Activated naive CD8-positive, alpha-beta T cell treated with anti-CD3 and anti-CD28 coated beads, Interleukin-2, amount 50 U/mL, for 24 hours (primary cell): ENCODE measurements around the gene NLRP11.

Source experiments
- ATAC-seq: fragments of 150-1000 bp; cut with Tn5 transposase; one replicate; pipeline ENCODE4 v1.10.0; 2021
- DNase-seq: peaks from one replicate; pipeline ENCODE4 v3.0.0; 2021
- H3K27ac Mint-ChIP-seq: one replicate; pipeline ENCODE4 v1.8.0; 2021; ENCODE audit warnings: mild to moderate bottlenecking, mixed read lengths
- H3K27me3 Mint-ChIP-seq: one replicate; pipeline ENCODE4 v1.8.0; 2021; ENCODE audit warnings: mixed read lengths
- H3K36me3 Mint-ChIP-seq: one replicate; pipeline ENCODE4 v1.8.0; 2021; ENCODE audit warnings: low read depth, mixed read lengths
- H3K4me1 Mint-ChIP-seq: one replicate; pipeline ENCODE4 v1.8.0; 2021; ENCODE audit warnings: mixed read lengths
- H3K4me3 Mint-ChIP-seq: one replicate; pipeline ENCODE4 v1.8.0; 2021; ENCODE audit warnings: mild to moderate bottlenecking, moderate library complexity, mixed read lengths
- H3K9me3 Mint-ChIP-seq: one replicate; pipeline ENCODE4 v1.8.0; 2021; ENCODE audit warnings: mixed read lengths

Gene NLRP11

DNA sequence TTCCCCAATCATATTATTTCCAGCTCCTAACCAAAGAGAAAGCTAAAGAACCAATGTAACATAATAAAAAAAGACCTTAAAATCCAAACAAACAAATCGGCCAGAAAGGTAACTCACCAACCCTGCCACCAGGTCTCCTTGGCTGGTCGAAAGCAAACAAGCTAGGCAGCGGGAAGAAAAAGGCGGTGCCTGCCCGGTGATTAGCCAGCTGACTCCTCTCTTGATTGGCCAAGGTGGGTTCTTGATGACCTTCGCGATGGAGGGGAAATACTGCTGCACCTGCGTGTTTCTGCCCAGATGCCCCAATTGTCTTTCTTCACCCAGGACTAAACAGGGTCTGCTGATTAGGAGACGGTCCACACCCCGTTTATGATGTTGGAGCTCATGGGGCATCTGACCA is at the start of gene NLRP11:
TSS of gene NLRP11 (minus strand) at position 154 of the 400 bp plus-strand sequence. CDS start 13,825 bp downstream, outside the sequence.
- Mint-ChIP-seq H3K27me3 (peaks cover 1% of the 10 kb centered on the region), H3K27ac (no peak within 1 kb of the TSS), H3K4me1 (no peaks in the 10 kb centered on the region), H3K36me3 (peaks cover 1% of the 10 kb centered on the region), H3K4me3 (no peak within 1 kb of the TSS), H3K9me3 (peaks cover 10% of the 10 kb centered on the region)
- ATAC-seq = no peak
- no peak for DNase-seq

DNA sequence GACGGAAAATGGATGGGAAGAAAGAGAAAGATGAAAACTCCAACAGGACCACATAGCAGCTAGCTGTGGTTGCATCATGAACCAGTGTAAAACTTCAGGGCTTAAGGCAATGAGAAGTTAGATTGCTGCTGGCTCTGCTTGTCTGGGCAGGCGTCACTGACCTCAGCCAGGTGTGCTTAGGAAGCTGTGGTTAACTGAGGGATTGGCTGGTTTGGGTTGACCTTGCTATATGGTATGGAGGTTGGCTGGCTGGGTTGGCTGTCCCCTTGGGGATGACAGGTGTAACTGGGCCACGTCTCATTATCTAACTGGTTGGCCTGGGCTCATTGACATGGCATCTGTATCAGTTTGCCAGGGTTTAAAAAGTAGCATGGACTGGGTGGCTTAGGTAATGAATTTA is 45.4 kb upstream of the NLRP11 start:
- no peak overlapping the region for H3K4me3 Mint-ChIP-seq
- ATAC-seq = no peak
- no peaks in the 10 kb centered on the region for H3K36me3 Mint-ChIP-seq
- H3K27me3 Mint-ChIP-seq = no peaks in the 10 kb centered on the region
- no peak overlapping the region for H3K27ac Mint-ChIP-seq
- peaks cover 34% of the 10 kb centered on the region for H3K9me3 Mint-ChIP-seq
- DNase-seq = no peak
- H3K4me1 Mint-ChIP-seq = no peaks in the 10 kb centered on the region

DNA sequence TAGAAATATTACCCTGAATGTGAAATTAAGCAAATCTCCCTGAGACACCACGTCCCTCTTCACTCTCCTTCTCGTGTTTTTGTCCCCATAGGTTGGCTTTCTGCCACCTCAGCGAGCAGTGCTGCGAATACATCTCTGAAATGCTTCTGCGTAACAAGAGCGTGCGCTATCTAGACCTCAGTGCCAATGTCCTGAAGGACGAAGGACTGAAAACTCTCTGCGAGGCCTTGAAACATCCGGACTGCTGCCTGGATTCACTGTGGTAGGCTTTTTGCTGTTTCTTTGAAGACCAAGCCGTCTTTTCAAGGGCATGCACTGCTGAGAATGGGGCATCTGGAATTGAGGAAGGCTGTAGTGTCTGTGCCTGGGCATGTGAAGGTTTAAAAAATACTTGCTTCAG is 38.9 kb upstream of the NLRP11 start:
- H3K27me3 Mint-ChIP-seq = peaks cover 8% of the 10 kb centered on the region
- no peaks in the 10 kb centered on the region for H3K4me1 Mint-ChIP-seq
- peaks cover 39% of the 10 kb centered on the region for H3K9me3 Mint-ChIP-seq
- H3K36me3 Mint-ChIP-seq = no peaks in the 10 kb centered on the region
- ATAC-seq (no peak), DNase-seq (no peak)
- H3K27ac Mint-ChIP-seq = no peak overlapping the region
- no peak overlapping the region for H3K4me3 Mint-ChIP-seq

DNA sequence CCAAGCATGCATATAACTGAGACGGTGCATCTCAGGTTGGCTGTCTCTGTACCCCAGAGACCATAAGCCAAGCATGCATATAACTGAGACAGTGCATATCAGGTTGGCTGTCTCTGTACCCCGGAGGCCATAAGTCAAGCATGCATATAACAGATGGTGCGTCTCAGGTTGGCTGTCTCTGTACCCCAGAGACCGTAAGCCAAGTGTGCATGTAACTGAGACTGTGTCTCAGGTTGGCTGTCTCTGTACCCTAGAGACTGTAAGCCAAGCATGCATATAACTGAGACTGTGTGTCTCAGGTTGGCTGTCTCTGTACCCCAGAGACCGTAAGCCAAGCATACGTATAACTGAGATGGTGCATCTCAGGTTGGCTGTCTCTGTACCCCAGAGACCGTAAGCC is 35.3 kb upstream of the NLRP11 start:
- no peaks in the 10 kb centered on the region for H3K36me3 Mint-ChIP-seq
- H3K4me1 Mint-ChIP-seq = no peaks in the 10 kb centered on the region
- H3K27ac Mint-ChIP-seq = no peak overlapping the region
- peaks cover 34% of the 10 kb centered on the region for H3K9me3 Mint-ChIP-seq
- H3K4me3 Mint-ChIP-seq = no peak overlapping the region
- ATAC-seq = no peak
- H3K27me3 Mint-ChIP-seq = peaks cover 8% of the 10 kb centered on the region
- no peak for DNase-seq

DNA sequence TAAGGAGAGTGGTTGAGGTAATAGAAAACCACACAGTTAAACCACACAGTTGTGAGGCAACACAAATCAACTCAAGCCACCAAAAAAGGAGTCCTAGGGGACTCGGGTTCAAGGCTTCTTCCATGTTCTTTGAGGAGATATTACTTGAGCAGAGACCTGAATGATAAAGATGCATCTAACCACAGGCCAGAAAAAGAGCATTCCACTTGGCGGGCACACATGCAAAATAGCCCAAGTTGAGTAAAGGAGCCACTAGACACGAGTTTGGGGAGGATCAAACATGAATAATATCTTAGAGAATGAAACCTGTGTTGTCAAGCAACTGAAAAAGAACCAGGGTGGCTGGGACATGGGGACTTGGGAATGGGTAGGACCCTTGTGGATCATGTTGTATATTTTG is 34.7 kb upstream of the NLRP11 start:
- no peaks in the 10 kb centered on the region for H3K4me1 Mint-ChIP-seq
- no peak overlapping the region for H3K4me3 Mint-ChIP-seq
- H3K27me3 Mint-ChIP-seq = peaks cover 8% of the 10 kb centered on the region
- peaks cover 32% of the 10 kb centered on the region for H3K9me3 Mint-ChIP-seq
- no peak overlapping the region for H3K27ac Mint-ChIP-seq
- ATAC-seq (no peak), DNase-seq (no peak)
- H3K36me3 Mint-ChIP-seq = no peaks in the 10 kb centered on the region

DNA sequence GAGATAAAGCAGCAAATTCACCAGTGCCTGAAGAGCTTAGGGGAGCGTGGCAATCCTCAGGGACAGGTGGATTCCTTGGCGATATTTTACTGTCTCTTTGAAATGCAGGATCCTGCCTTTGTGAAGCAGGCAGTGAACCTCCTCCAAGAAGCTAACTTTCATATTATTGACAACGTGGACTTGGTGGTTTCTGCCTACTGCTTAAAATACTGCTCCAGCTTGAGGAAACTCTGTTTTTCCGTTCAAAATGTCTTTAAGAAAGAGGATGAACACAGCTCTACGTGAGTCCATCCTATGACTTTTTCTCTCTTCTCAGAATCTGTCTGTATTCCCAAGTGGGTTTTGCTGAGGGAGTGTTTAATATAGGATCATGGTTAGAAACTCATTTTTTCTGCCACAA is 27.2 kb upstream of the NLRP11 start:
- ATAC-seq (no peak), DNase-seq (no peak)
- H3K4me1 Mint-ChIP-seq = no peaks in the 10 kb centered on the region
- no peak overlapping the region for H3K27ac Mint-ChIP-seq
- peaks cover 6% of the 10 kb centered on the region for H3K9me3 Mint-ChIP-seq
- no peaks in the 10 kb centered on the region for H3K36me3 Mint-ChIP-seq
- no peak overlapping the region for H3K4me3 Mint-ChIP-seq
- no peaks in the 10 kb centered on the region for H3K27me3 Mint-ChIP-seq

DNA sequence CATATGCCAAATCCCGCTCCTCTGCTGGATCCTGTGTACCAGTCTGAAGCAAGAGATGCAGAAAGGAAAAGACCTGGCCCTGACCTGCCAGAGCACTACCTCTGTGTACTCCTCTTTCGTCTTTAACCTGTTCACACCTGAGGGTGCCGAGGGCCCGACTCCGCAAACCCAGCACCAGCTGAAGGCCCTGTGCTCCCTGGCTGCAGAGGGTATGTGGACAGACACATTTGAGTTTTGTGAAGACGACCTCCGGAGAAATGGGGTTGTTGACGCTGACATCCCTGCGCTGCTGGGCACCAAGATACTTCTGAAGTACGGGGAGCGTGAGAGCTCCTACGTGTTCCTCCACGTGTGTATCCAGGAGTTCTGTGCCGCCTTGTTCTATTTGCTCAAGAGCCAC is 26.6 kb upstream of the NLRP11 start:
- no peak overlapping the region for H3K4me3 Mint-ChIP-seq
- no peaks in the 10 kb centered on the region for H3K27me3 Mint-ChIP-seq
- H3K9me3 Mint-ChIP-seq = peaks cover 6% of the 10 kb centered on the region
- H3K36me3 Mint-ChIP-seq = no peaks in the 10 kb centered on the region
- DNase-seq (no peak), ATAC-seq (no peak)
- no peak overlapping the region for H3K27ac Mint-ChIP-seq
- no peaks in the 10 kb centered on the region for H3K4me1 Mint-ChIP-seq

DNA sequence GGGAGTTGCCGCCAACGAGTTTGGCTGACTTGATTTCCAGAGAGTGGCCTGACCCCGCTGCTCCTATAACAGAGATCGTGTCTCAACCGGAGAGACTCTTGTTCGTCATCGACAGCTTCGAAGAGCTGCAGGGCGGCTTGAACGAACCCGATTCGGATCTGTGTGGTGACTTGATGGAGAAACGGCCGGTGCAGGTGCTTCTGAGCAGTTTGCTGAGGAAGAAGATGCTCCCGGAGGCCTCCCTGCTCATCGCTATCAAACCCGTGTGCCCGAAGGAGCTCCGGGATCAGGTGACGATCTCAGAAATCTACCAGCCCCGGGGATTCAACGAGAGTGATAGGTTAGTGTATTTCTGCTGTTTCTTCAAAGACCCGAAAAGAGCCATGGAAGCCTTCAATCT is 26.2 kb upstream of the NLRP11 start:
- Mint-ChIP-seq H3K27me3 (no peaks in the 10 kb centered on the region), H3K27ac (no peak overlapping the region), H3K9me3 (peaks cover 6% of the 10 kb centered on the region), H3K4me1 (no peaks in the 10 kb centered on the region), H3K4me3 (no peak overlapping the region), H3K36me3 (no peaks in the 10 kb centered on the region)
- DNase-seq (no peak), ATAC-seq (no peak)

DNA sequence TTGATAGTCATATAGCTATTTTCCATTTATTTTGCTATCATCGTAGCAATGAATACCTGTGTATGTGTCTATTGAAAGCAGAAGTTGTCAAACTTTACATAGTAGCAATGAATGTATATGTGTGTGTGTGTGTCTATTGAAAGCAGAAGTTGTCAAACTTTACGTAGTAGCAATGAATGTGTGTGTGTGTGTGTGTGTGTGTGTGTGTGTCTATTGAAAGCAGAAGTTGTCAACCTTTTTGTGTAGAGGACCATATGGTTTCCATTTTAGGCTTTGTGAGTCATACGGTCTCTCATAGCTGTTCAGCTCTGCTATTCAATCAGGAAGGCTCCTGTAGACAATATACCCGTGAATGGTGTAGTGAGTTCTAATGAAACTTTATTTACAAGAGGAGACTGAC is 25.4 kb upstream of the NLRP11 start:
- ATAC-seq (no peak), DNase-seq (no peak)
- H3K27me3 Mint-ChIP-seq = no peaks in the 10 kb centered on the region
- H3K4me1 Mint-ChIP-seq = no peaks in the 10 kb centered on the region
- H3K4me3 Mint-ChIP-seq = no peak overlapping the region
- H3K27ac Mint-ChIP-seq = no peak overlapping the region
- peaks cover 7% of the 10 kb centered on the region for H3K9me3 Mint-ChIP-seq
- no peaks in the 10 kb centered on the region for H3K36me3 Mint-ChIP-seq

DNA sequence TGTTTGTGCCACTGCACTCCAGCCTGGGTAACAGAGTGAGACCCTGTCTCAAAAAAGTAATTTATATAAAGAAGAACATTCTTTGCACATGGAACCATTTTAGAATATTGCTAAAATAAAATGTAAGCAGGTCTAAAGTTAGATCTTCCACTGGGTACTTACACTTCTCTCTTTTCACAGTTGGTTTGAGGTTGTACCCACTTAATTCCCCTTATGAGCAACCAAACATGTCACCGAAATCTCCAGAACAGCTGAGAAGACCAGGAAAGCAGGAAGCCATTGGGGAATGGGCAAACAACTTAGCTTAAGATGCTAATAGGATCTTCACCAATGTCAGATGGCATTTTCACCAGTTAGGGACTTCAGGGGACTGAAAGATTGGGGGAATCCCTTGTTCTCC is 23.4 kb upstream of the NLRP11 start:
- Mint-ChIP-seq H3K9me3 (peaks cover 12% of the 10 kb centered on the region), H3K4me1 (no peaks in the 10 kb centered on the region), H3K27me3 (no peaks in the 10 kb centered on the region), H3K36me3 (no peaks in the 10 kb centered on the region), H3K27ac (no peak overlapping the region), H3K4me3 (no peak overlapping the region)
- DNase-seq = no peak
- no peak for ATAC-seq

DNA sequence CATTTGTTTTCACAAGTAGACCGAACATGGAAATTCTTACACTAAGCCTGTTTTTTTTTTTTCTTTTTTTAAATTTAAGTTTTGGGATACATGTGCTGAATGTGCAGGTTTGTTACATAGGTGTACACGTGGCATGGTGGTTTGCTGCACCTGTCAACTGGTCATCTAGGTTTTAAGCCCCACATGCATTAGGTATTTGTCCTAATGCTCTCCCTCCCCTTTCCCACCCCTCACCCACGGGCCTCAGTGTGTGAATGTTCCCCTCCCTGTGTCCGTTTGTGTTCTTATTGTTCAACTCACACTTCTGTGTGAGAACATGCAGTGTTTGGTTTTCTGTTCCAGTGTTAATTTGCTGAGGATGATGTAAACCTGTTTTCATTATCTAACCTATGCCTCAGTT is 7.1 kb upstream of the NLRP11 start:
- no peak overlapping the region for H3K4me3 Mint-ChIP-seq
- H3K36me3 Mint-ChIP-seq = peaks cover 1% of the 10 kb centered on the region
- peaks cover 5% of the 10 kb centered on the region for H3K27me3 Mint-ChIP-seq
- H3K4me1 Mint-ChIP-seq = no peaks in the 10 kb centered on the region
- DNase-seq (no peak), ATAC-seq (no peak)
- no peak overlapping the region for H3K27ac Mint-ChIP-seq
- H3K9me3 Mint-ChIP-seq = peaks cover 28% of the 10 kb centered on the region

DNA sequence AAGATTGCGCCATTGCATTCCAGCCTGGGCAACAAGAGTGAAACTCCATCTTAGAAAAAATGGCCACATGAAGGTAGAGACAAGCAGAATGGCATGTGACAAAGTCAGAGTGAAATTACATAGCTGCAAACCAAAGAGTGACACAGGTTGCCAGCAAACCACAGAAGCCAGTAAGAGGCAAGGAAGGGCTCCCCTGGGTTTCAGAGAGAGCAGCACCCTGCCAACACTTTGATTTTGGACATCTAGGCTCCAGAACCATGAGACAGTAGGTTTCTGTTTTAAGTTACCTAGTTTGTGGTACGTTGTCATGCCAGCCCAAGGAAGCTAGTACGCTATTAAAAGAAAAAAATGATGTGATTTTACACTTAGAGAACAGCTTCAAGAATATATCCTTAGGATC is 6.5 kb upstream of the NLRP11 start:
- Mint-ChIP-seq H3K9me3 (peaks cover 24% of the 10 kb centered on the region), H3K36me3 (peaks cover 1% of the 10 kb centered on the region), H3K27me3 (peaks cover 3% of the 10 kb centered on the region), H3K27ac (no peak overlapping the region), H3K4me1 (no peaks in the 10 kb centered on the region), H3K4me3 (no peak overlapping the region)
- DNase-seq = no peak
- no peak for ATAC-seq

DNA sequence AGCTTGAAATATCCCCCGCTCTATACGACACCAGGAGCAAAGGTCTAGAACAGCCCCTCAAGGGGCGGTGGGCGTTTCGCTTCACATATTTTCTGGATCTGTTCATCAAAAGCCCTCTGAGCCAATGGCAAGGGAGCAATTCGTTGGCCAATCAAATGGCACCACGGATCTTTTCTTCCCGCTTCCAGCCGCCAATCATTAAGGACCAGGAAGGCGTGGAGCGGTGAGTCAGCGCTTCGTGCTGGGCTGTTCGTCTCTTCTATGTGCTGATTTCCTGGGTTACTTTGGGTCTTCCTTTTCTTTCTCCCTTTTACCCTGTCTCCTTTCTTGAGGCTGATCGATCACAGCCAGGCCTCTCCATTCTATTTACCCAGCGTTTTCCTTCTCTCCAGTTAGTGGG is 4.5 kb upstream of the NLRP11 start, which contains the start of gene NLRP4:
TSS of gene NLRP4 (plus strand) at position 201 of the 400 bp plus-strand sequence. CDS start 15,541 bp downstream, outside the sequence.
- Mint-ChIP-seq H3K27me3 (peaks cover 3% of the 10 kb centered on the region), H3K4me3 (no peak within 1 kb of the TSS), H3K4me1 (no peaks in the 10 kb centered on the region), H3K27ac (no peak within 1 kb of the TSS), H3K36me3 (peaks cover 1% of the 10 kb centered on the region), H3K9me3 (peaks cover 15% of the 10 kb centered on the region)
- ATAC-seq (no peak), DNase-seq (no peak)

DNA sequence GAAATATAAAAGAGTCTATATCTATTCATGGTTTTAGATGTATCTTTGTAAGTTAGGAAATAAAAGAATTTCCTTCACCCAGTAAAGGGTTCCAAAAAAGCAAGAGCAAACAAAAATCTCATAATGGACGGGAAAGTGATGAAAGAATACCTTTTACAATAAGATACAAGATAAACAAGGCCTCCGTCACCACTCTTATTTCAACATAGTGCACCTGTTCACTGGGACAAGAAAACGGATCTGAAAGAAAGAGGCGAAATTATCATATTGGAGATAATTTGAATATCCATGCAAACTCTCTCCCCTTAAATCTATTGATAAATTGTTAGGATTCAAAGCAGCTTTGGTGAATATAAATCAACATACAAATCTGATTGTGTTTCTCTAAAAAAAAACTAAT is 877 bp upstream of the NLRP11 start:
- ATAC-seq = no peak
- H3K27ac Mint-ChIP-seq = no peak overlapping the region
- H3K4me3 Mint-ChIP-seq = no peak overlapping the region
- H3K9me3 Mint-ChIP-seq = peaks cover 10% of the 10 kb centered on the region
- peaks cover 1% of the 10 kb centered on the region for H3K36me3 Mint-ChIP-seq
- no peaks in the 10 kb centered on the region for H3K4me1 Mint-ChIP-seq
- no peak for DNase-seq
- peaks cover 1% of the 10 kb centered on the region for H3K27me3 Mint-ChIP-seq

DNA sequence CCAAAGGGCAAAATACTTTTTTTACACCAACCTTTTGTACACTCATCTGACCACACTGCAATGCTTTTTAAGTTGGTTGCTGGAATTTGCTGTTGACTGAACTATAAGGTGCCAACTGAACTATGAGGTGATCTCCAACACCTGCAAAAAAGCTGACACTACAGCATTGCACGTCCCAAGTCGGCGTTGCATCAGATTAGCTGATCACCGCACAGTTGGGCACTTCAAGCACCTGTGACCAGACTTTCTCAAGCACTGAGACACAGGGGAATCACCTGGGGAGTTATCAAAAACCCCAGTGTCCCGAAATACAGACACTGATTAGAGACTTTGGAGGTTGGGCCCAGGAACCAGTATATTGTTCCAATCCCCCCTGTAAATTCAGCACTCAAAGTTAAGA is 1.1 kb downstream of the NLRP11 start:
- H3K4me1 Mint-ChIP-seq = no peaks in the 10 kb centered on the region
- no peak overlapping the region for H3K27ac Mint-ChIP-seq
- H3K27me3 Mint-ChIP-seq = peaks cover 1% of the 10 kb centered on the region
- no peak for ATAC-seq
- peaks cover 10% of the 10 kb centered on the region for H3K9me3 Mint-ChIP-seq
- H3K36me3 Mint-ChIP-seq = no peaks in the 10 kb centered on the region
- no peak overlapping the region for H3K4me3 Mint-ChIP-seq
- DNase-seq = no peak

DNA sequence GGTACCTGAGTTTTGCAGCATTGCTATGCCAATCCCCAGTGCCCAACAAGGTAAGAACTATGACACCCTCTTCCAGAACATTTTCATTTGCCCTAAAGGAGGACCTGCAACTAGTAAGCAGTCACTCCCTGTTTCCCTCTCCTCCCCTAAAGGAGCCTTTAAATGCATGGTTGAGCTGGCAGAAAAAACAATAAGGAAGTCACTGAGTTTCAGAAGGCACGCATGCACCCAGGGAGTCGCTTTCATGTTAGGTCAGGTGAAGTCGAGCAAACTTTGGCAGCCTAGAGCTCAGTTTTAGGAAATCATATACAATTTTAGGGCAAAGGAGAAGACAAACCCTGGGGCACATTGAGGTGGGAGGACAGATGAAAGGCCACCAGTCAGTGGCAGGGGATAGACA is 11.8 kb downstream of the NLRP11 start:
- Mint-ChIP-seq H3K27me3 (peaks cover 6% of the 10 kb centered on the region), H3K4me3 (no peak overlapping the region), H3K36me3 (no peaks in the 10 kb centered on the region), H3K27ac (no peak overlapping the region), H3K4me1 (no peaks in the 10 kb centered on the region), H3K9me3 (no peaks in the 10 kb centered on the region)
- DNase-seq (no peak), ATAC-seq (no peak)
